ENCODE data around the gene PRKCE.
A peak's percentile ranks its signal among the peaks of the same experiment; 100 is the strongest.

Gene PRKCE

GRCh38 chr2:45773909-45774308 is 122.4 kb downstream of the PRKCE start:
- TF ChIP-seq CTCF (IDR thresholded peaks at IDR 0.05; ENCODE audit: control insufficient read depth, insufficient read depth, low read depth, low read length, missing control alignments): no peak
- no peak for DNase-seq (ENCODE audit: low read depth)
- H3K4me3 ChIP-seq (ENCODE audit: control insufficient read depth, low read depth, low read length): no peak overlapping the region

GRCh38 chr2:45774688-45775244 is 123.3 kb downstream of the PRKCE start:
- no peak overlapping the region for H3K4me3 ChIP-seq (ENCODE audit: control insufficient read depth, low read depth, low read length)
- TF ChIP-seq CTCF (IDR thresholded peaks at IDR 0.05; ENCODE audit: control insufficient read depth, insufficient read depth, low read depth, low read length, missing control alignments): no peak
- DNase-seq (ENCODE audit: low read depth): no peak

- no peak overlapping the region for H3K4me3 ChIP-seq (ENCODE audit: control insufficient read depth, low read depth, low read length)
- DNase-seq (ENCODE audit: low read depth): no peak
- TF ChIP-seq CTCF (IDR thresholded peaks at IDR 0.05; ENCODE audit: control insufficient read depth, insufficient read depth, low read depth, low read length, missing control alignments): no peak
These were observed 124.9 kb downstream of the PRKCE start for GRCh38 chr2:45776160-45776955.

- no peak overlapping the region for H3K4me3 ChIP-seq (ENCODE audit: control insufficient read depth, low read depth, low read length)
- DNase-seq (ENCODE audit: low read depth): no peak
- TF ChIP-seq CTCF (IDR thresholded peaks at IDR 0.05; ENCODE audit: control insufficient read depth, insufficient read depth, low read depth, low read length, missing control alignments): no peak
These were observed 126.7 kb downstream of the PRKCE start for GRCh38 chr2:45777996-45778719.

GRCh38 chr2:45778720-45779171 is 127.3 kb downstream of the PRKCE start:
- no peak overlapping the region for H3K4me3 ChIP-seq (ENCODE audit: control insufficient read depth, low read depth, low read length)
- DNase-seq (ENCODE audit: low read depth): no peak
- TF ChIP-seq CTCF (IDR thresholded peaks at IDR 0.05; ENCODE audit: control insufficient read depth, insufficient read depth, low read depth, low read length, missing control alignments): peak; percentile 71

- no peak for DNase-seq (ENCODE audit: low read depth)
- TF ChIP-seq CTCF (IDR thresholded peaks at IDR 0.05; ENCODE audit: control insufficient read depth, insufficient read depth, low read depth, low read length, missing control alignments): no peak
- no peak overlapping the region for H3K4me3 ChIP-seq (ENCODE audit: control insufficient read depth, low read depth, low read length)
These were observed 129.3 kb downstream of the PRKCE start for GRCh38 chr2:45780541-45781463.
